Left lung (tissue), 10 donors: ENCODE results near the gene TRIM54. TPM values are rescaled to one million over a fixed set of nuclear protein-coding genes. Genes with fewer than 3 reads are reported as not detected.

ENCODE experiments used
- ATAC-seq: fragments of 200-7000 bp; cut with Tn5 transposase; one replicate; pipeline ENCODE4 v1.9.1; 2020; ENCODE audit warnings: moderate library complexity
- DNase-seq, 4 donors: peaks; one replicate each; pipeline ENCODE4 v3.0.0-alpha.2; 2013 to 2020
- H3K27ac ChIP-seq, 2 donors: fragments of 200-600 bp; sonication (generic) in 1 of 2; one replicate each; pipeline versions ENCODE4 v1.5.0 to v1.8.0; 2020 to 2021
- H3K27me3 ChIP-seq, 2 donors: fragments of 200-600 bp; sonication (generic) in 1 of 2; one replicate each; pipeline versions ENCODE4 v1.5.0 to v1.8.0; 2020 to 2021
- H3K36me3 ChIP-seq, 2 donors: fragments of 200-600 bp; sonication (generic) in 1 of 2; one replicate each; pipeline versions ENCODE4 v1.5.0 to v1.8.0; 2020 to 2021
- H3K4me1 ChIP-seq, 2 donors: fragments of 200-600 bp; one replicate each; pipeline ENCODE4 v1.8.0; 2021
- H3K4me3 ChIP-seq, 2 donors: fragments of 200-600 bp; sonication (generic) in 1 of 2; one replicate each; pipeline versions ENCODE4 v1.5.0 to v1.8.0; 2020 to 2021; ENCODE audit warnings: mild to moderate bottlenecking in 1 of 2
- H3K9me3 ChIP-seq, 2 donors: fragments of 200-600 bp; sonication (generic) in 1 of 2; one replicate each; pipeline versions ENCODE4 v1.5.0 to v1.8.0; 2020 to 2021
- CTCF ChIP-seq, 2 donors: fragments of 200-600 bp; sonication (generic) in 1 of 2; IDR thresholded peaks; one replicate each; pipeline versions ENCODE4 v1.5.0 to v1.8.0; 2021; ENCODE audit warnings: antibody characterized with exemption in 2 of 2
- intact Hi-C, 2 donors: fragments of 100-400 bp; cut with DNase I; formaldehyde crosslinking; loops; one replicate each; pipeline versions ENCODE4 v1.11.2 to v1.14.2; 2022
- polyA plus RNA-seq, 6 donors: library from polyadenylated mRNA; unstranded; fragments of 120-200 nt; gene quantifications; one replicate each; pipeline ENCODE4 v1.2.1, GENCODE V29; 2013; ENCODE audit not compliant: insufficient read length in 6 of 6
- total RNA-seq, 2 donors: library from RNA; stranded (reverse); fragmentation: NEBNext Ultra II Directional; extraction: Animal tissue kit (Norgen Biotek cat#: 25700); gene quantifications; one replicate each; pipeline ENCODE4 v1.2.1, GENCODE V29; 2021
- donor health status: DM: no; HTN: yes; CAD: no.
- donor health status: DM: no; HTN: no; CAD: no.

Gene TRIM54
- total and polyA plus RNA-seq, 8 donors: 0.07 to 0.17 (median 0.09) TPM; not detected in 2

GRCh38 chr2:27242614-27242951, 39.6 kb upstream of the TRIM54 start:
- ATAC-seq: no peak
- Histone ChIP-seq H3K4me3 (no peak overlapping the region), H3K36me3 (peaks cover 0 to 72% of the 10 kb centered on the region in 2 donors), H3K27me3 (no peaks in the 10 kb centered on the region), H3K4me1 (no peaks in the 10 kb centered on the region), H3K9me3 (no peaks in the 10 kb centered on the region), H3K27ac (no peak overlapping the region)
- intact Hi-C loops: no loop called here
- DNase-seq: no peak
- no peak for TF ChIP-seq CTCF (IDR thresholded peaks at IDR 0.05)

- H3K9me3 ChIP-seq: no peaks in the 10 kb centered on the region
- H3K27me3 ChIP-seq: peaks cover 0 to 5% of the 10 kb centered on the region in 2 donors
- DNase-seq (no peak), ATAC-seq (no peak)
- intact Hi-C loops: no loop called here
- no peak overlapping the region for H3K27ac ChIP-seq
- peaks cover 0 to 62% of the 10 kb centered on the region in 2 donors for H3K36me3 ChIP-seq
- H3K4me1 ChIP-seq: no peaks in the 10 kb centered on the region
- H3K4me3 ChIP-seq: no peak overlapping the region
- TF ChIP-seq CTCF (IDR thresholded peaks at IDR 0.05): no peak
Observed at GRCh38 chr2:27243391-27244130, 38.7 kb upstream of the TRIM54 start.

GRCh38 chr2:27245116-27245515, 37.1 kb upstream of the TRIM54 start:
- H3K36me3 ChIP-seq: peaks cover 0 to 47% of the 10 kb centered on the region in 2 donors
- TF ChIP-seq CTCF (IDR thresholded peaks at IDR 0.05): no peak
- intact Hi-C loops: no loop called here
- ATAC-seq (no peak), DNase-seq (no peak)
- peaks cover 0 to 10% of the 10 kb centered on the region in 2 donors for H3K27me3 ChIP-seq
- no peaks in the 10 kb centered on the region for H3K9me3 ChIP-seq
- H3K27ac ChIP-seq: no peak overlapping the region
- H3K4me1 ChIP-seq: peaks cover 0 to 1% of the 10 kb centered on the region in 2 donors
- H3K4me3 ChIP-seq: no peak overlapping the region

GRCh38 chr2:27245626-27246025, 36.6 kb upstream of the TRIM54 start:
- no peak overlapping the region for H3K27ac ChIP-seq
- TF ChIP-seq CTCF (IDR thresholded peaks at IDR 0.05): no peak
- ATAC-seq: no peak

GRCh38 chr2:27247893-27248292, 34.3 kb upstream of the TRIM54 start:
- Histone ChIP-seq H3K27me3 (peaks cover 0 to 38% of the 10 kb centered on the region in 2 donors), H3K36me3 (peaks cover 0 to 19% of the 10 kb centered on the region in 2 donors), H3K4me3 (no peak overlapping the region), H3K4me1 (peaks cover 0 to 6% of the 10 kb centered on the region in 2 donors), H3K9me3 (no peaks in the 10 kb centered on the region), H3K27ac (no peak overlapping the region)
- ATAC-seq: no peak
- no peak for DNase-seq
- intact Hi-C loops: no loop called here
- no peak for TF ChIP-seq CTCF (IDR thresholded peaks at IDR 0.05)

More at GRCh38 chr2:27245626-27246025, 36.6 kb upstream of the TRIM54 start:
- no peak for DNase-seq
- Histone ChIP-seq H3K4me1 (peaks cover 0 to 6% of the 10 kb centered on the region in 2 donors), H3K9me3 (no peaks in the 10 kb centered on the region), H3K4me3 (no peak overlapping the region), H3K36me3 (peaks cover 0 to 42% of the 10 kb centered on the region in 2 donors), H3K27me3 (peaks cover 0 to 15% of the 10 kb centered on the region in 2 donors)
- intact Hi-C loops: no loop called here
